HEK293 (cell line): ENCODE data around the gene HOXB8.

Experiments
- ELK4 ChIP-seq: IDR thresholded peaks from 2 replicates; pipeline ENCODE4 v1.6.1; 2011; ENCODE audit warnings: mild to moderate bottlenecking, low read depth, low read length, borderline replicate concordance
- HOXC10 ChIP-seq: sonication (generic); formaldehyde crosslinking; IDR thresholded peaks from 2 replicates; pipeline ENCODE4 v1.8.1; 2023; ENCODE audit warnings: mild to moderate bottlenecking, missing genetic modification reagents
- IKZF3 ChIP-seq: fragments of 450-650 bp; IDR thresholded peaks from 2 replicates; pipeline ENCODE4 v1.5.0; 2018; ENCODE audit warnings: missing biosample characterization, mild to moderate bottlenecking, missing genetic modification characterization, moderate library complexity
- KLF17 ChIP-seq: fragments of 450-650 bp; formaldehyde crosslinking; IDR thresholded peaks from 2 replicates; pipeline ENCODE4 v1.5.1; 2016; ENCODE audit warnings: missing biosample characterization, missing genetic modification characterization
- KLF7 ChIP-seq: fragments of 450-650 bp; formaldehyde crosslinking; IDR thresholded peaks from 2 replicates; pipeline ENCODE4 v1.5.1; 2016; ENCODE audit warnings: missing biosample characterization, missing genetic modification characterization, borderline replicate concordance
- OSR2 ChIP-seq: fragments of 450-650 bp; formaldehyde crosslinking; IDR thresholded peaks from 2 replicates; pipeline ENCODE4 v1.5.1; 2016; ENCODE audit warnings: missing biosample characterization, missing genetic modification characterization
- PRDM2 ChIP-seq: fragments of 450-650 bp; formaldehyde crosslinking; IDR thresholded peaks from 2 replicates; pipeline ENCODE4 v1.5.1; 2016; ENCODE audit warnings: missing biosample characterization, missing genetic modification characterization, borderline replicate concordance
- TCF7L2 ChIP-seq: IDR thresholded peaks from 2 replicates; pipeline ENCODE4 v1.6.1; 2011; ENCODE audit warnings: low read depth, mild to moderate bottlenecking, inconsistent platforms, low read length, moderate library complexity, borderline replicate concordance
- ZBTB20 ChIP-seq: fragments of 450-650 bp; formaldehyde crosslinking; IDR thresholded peaks from 2 replicates; pipeline ENCODE4 v1.5.1; 2016; ENCODE audit warnings: missing biosample characterization, missing genetic modification characterization
- ZBTB49 ChIP-seq: fragments of 450-650 bp; formaldehyde crosslinking; IDR thresholded peaks from 2 replicates; pipeline ENCODE4 v1.5.1; 2016; ENCODE audit warnings: missing biosample characterization, missing genetic modification characterization, low read depth
- ZBTB7A ChIP-seq: fragments of 450-650 bp; formaldehyde crosslinking; IDR thresholded peaks from 2 replicates; pipeline ENCODE4 v1.5.1; 2016; ENCODE audit warnings: low read depth, missing biosample characterization, missing genetic modification characterization
- ZIC2 ChIP-seq: fragments of 450-650 bp; formaldehyde crosslinking; IDR thresholded peaks from 2 replicates; pipeline ENCODE4 v1.5.1; 2016; ENCODE audit warnings: missing biosample characterization, missing genetic modification characterization
- ZNF112 ChIP-seq: fragments of 450-650 bp; formaldehyde crosslinking; IDR thresholded peaks from 2 replicates; pipeline ENCODE4 v1.5.0; 2017; ENCODE audit warnings: missing biosample characterization, missing genetic modification characterization
- ZNF114 ChIP-seq: fragments of 450-650 bp; formaldehyde crosslinking; IDR thresholded peaks from 2 replicates; pipeline ENCODE4 v1.5.0; 2017; ENCODE audit warnings: missing biosample characterization, missing genetic modification characterization
- ZNF148 ChIP-seq: fragments of 450-650 bp; formaldehyde crosslinking; IDR thresholded peaks from 2 replicates; pipeline ENCODE4 v1.5.0; 2017; ENCODE audit warnings: missing biosample characterization, missing genetic modification characterization, borderline replicate concordance
- ZNF221 ChIP-seq: fragments of 450-650 bp; formaldehyde crosslinking; IDR thresholded peaks from 2 replicates; pipeline ENCODE4 v1.5.1; 2017; ENCODE audit warnings: missing biosample characterization, missing genetic modification characterization, borderline replicate concordance
- ZNF239 ChIP-seq: fragments of 450-650 bp; formaldehyde crosslinking; IDR thresholded peaks from 2 replicates; pipeline ENCODE4 v1.5.1; 2016; ENCODE audit warnings: missing biosample characterization, missing genetic modification characterization
- ZNF341 ChIP-seq: fragments of 450-650 bp; formaldehyde crosslinking; IDR thresholded peaks from 2 replicates; pipeline ENCODE4; 2016; ENCODE audit warnings: low read depth, missing biosample characterization, missing genetic modification characterization
- ZNF404 ChIP-seq: fragments of 450-650 bp; formaldehyde crosslinking; IDR thresholded peaks from 2 replicates; pipeline ENCODE4 v1.5.1; 2017; ENCODE audit warnings: missing biosample characterization, missing genetic modification characterization
- ZNF433 ChIP-seq: fragments of 450-650 bp; formaldehyde crosslinking; IDR thresholded peaks from 2 replicates; pipeline ENCODE4 v1.5.1; 2016; ENCODE audit warnings: missing biosample characterization, missing genetic modification characterization, low read depth
- ZNF488 ChIP-seq: fragments of 450-650 bp; formaldehyde crosslinking; IDR thresholded peaks from 2 replicates; pipeline ENCODE4 v1.5.1; 2016; ENCODE audit warnings: missing biosample characterization, missing genetic modification characterization
- ZNF510 ChIP-seq: fragments of 450-650 bp; formaldehyde crosslinking; IDR thresholded peaks from 2 replicates; pipeline ENCODE4 v1.5.1; 2018; ENCODE audit warnings: mild to moderate bottlenecking, missing genetic modification characterization, missing biosample characterization; ENCODE audit not compliant: insufficient replicate concordance
- ZNF623 ChIP-seq: fragments of 450-650 bp; formaldehyde crosslinking; IDR thresholded peaks from 2 replicates; pipeline ENCODE4 v1.5.1; 2016; ENCODE audit warnings: missing biosample characterization, missing genetic modification characterization
- ZNF639 ChIP-seq: fragments of 450-650 bp; formaldehyde crosslinking; IDR thresholded peaks from 2 replicates; pipeline ENCODE4 v1.5.1; 2016; ENCODE audit warnings: missing biosample characterization, missing genetic modification characterization

Gene HOXB8

GRCh38 chr17:48589060-48589830 lies 25.8 kb downstream of the HOXB8 start (continued):
- TF ChIP-seq PRDM2 (tag by site-specific recombination) (no peak), ZNF114 (tag by site-specific recombination) (no peak), ZNF639 (tag by site-specific recombination) (no peak), ZNF112 (no peak), ZNF341 (no peak), ELK4 (no peak), ZBTB20 (tag by site-specific recombination) (no peak), ZNF239 (no peak), ZNF404 (tag by site-specific recombination) (no peak), HOXC10 (CRISPR knock-in tag) (no peak), ZBTB7A (tag by site-specific recombination) (no peak), ZNF433 (tag by site-specific recombination) (no peak), ZNF221 (tag by site-specific recombination) (no peak), ZNF623 (tag by site-specific recombination) (no peak), ZNF488 (no peak), IKZF3 (tag by site-specific recombination) (peak; percentile 68), ZNF148 (tag by site-specific recombination) (no peak), TCF7L2 (no peak), KLF7 (tag by site-specific recombination) (no peak), ZBTB49 (no peak), KLF17 (tag by site-specific recombination) (no peak), OSR2 (no peak), ZNF510 (tag by site-specific recombination) (no peak), ZIC2 (tag by site-specific recombination) (no peak)
